Stimulated activated CD4-positive, alpha-beta T cell treated with anti-CD3 and anti-CD28 coated beads, TNF-alpha, amount 100 ng/mL, for 48 hours (primary cell): ENCODE data around the gene SURF4.

ENCODE experiments used
- DNase-seq, 3 donors: peaks; one replicate each; pipeline ENCODE4 v3.0.0-alpha.2; 2020; ENCODE audit warnings: low read depth in 3 of 3

The SURF4 gene

GRCh38 chr9:133375724-133376654, at the start of gene SURF4, which contains the start of gene STKLD1:
Gene SURF4 (minus strand): TSS chr9:133376060. CDS start chr9:133375969, 91 bp downstream.
Gene STKLD1 (plus strand): TSS chr9:133376366. CDS start chr9:133376474, 108 bp downstream.
- peak; percentile 87 to 93 (median 91) for DNase-seq

GRCh38 chr9:133425049-133425632, 49.3 kb upstream of the SURF4 start:
- no peak for DNase-seq

GRCh38 chr9:133424187-133424586, 48.3 kb upstream of the SURF4 start:
- DNase-seq, result no peak

- no peak for DNase-seq
Measured at GRCh38 chr9:133423216-133423615, 47.4 kb upstream of the SURF4 start.

DNA sequence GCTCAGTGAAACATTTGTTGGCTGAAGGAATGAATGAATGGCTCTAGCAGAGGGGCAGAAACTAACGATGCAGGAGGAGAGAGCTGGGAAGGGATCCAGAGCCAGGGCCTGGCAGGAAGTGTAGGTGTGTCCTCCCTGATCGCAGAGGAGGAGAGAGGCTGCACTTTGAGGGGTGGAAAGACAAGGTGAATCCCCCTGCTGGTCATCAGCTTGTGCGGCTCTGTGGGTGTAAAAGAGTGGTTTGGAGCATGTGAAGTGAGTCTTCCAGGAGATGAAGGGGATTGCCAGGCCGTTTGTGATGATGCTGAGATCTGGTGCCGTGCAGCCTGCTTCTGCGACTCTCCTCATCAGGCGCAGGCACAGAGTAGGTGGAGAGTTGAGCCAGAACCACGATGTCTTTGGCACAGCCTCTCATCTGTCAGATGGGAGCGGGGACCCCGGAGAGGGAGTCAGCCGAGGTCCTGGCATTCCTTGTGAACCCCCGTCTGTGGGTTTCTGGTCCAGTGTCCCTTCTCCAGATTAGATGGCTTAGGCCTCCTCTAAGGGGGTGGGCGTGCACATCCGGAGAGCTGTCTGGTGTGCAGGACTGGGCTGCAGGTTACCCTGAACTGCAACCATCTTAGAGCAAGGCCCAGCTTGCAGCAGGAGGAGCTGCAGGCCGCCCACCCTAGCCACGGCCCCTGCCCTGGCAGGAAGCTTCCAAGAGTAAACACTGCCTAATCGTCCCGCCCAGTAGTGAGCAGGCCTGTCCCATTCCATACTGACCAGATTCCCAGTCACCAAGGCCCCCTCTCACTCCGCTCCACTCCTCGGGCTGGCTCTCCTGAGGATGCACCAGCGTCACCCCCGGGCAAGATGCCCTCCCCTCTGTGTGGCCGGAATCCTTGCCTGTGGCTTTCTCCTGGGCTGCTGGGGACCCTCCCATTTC, 46.0 kb upstream of the SURF4 start, which contains the start of gene ADAMTS13:
ADAMTS13 (plus strand) TSS at position 753 of the 928 bp plus-strand sequence; CDS start at position 830, 77 bp downstream.
- DNase-seq, result peak in 2 of 3 donors; percentile 35 to 47

DNA sequence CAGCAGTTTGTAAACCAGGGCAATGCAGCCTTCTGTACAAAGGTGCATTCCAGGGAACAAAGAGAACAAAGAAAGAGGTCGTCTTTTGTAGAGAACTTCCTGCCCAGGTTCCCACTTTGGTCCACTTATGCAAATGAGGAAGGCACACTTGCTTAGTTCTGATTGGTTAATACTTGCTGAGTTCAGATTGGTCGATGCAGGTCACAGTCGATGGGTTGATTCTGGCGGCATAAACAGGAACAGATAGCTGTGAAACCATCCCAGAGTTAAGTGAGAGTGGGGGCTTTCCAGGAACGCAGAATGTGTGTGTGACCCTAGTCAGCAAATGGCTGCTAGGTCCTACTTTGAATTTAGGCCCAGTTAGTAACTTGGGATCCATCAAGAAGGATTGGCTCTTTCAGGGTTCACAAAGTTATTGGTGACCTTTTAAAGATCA, 44.5 kb upstream of the SURF4 start:
- DNase-seq, result no peak

DNA sequence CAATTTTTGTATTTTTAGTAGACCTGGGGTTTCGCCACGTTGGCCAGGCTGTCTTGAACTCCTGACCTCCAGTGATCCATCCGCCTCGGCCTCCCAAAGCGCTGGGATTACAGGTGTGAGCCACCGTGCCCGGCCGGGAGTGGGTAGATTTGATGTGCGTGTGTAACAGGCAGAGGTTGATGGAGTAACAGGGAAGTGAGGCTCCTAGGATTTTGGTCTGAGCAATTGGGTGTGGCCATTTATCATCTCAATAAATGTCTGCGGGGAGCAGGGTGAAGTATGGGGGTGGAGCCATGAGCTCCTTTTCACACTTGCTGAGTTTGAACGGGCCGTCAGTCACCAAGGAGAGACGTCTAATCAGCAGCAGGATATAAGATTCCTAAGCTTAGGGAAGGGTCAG, 43.1 kb upstream of the SURF4 start:
- DNase-seq, result no peak

- DNase-seq, result peak; percentile 75 to 86 (median 81)
Measured at GRCh38 chr9:133417541-133418461, 41.9 kb upstream of the SURF4 start, which contains the start of gene REXO4. Gene REXO4 (minus strand): TSS chr9:133418010. CDS start chr9:133417844, 166 bp downstream.

DNA sequence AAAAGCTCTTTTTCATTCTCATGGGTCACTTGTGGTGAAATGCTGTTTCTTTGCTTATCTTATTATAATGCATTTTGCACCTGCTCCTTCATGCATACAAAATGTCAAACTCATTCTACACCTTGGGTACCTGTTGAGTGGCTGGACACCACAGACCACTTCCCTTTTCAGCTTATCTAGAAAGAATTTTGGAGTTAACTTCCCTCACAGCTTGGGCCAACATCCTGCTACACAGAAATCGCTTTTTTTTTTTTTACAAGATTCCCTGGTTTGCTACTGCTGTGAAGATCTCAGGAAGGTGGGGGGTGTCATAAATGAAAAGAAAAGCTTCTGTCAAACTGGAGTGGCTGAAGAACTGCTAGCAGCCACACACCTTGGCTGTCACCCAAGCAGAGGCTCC, 39.3 kb upstream of the SURF4 start:
- DNase-seq, result no peak

GRCh38 chr9:133408042-133408441, 32.2 kb upstream of the SURF4 start:
- DNase-seq, result no peak

- peak; percentile 66 to 79 (median 76) for DNase-seq
Measured at GRCh38 chr9:133406480-133407307, 30.8 kb upstream of the SURF4 start.

GRCh38 chr9:133405508-133406438, 29.9 kb upstream of the SURF4 start:
- no peak for DNase-seq

GRCh38 chr9:133404454-133405002, 28.7 kb upstream of the SURF4 start:
- no peak for DNase-seq

DNA sequence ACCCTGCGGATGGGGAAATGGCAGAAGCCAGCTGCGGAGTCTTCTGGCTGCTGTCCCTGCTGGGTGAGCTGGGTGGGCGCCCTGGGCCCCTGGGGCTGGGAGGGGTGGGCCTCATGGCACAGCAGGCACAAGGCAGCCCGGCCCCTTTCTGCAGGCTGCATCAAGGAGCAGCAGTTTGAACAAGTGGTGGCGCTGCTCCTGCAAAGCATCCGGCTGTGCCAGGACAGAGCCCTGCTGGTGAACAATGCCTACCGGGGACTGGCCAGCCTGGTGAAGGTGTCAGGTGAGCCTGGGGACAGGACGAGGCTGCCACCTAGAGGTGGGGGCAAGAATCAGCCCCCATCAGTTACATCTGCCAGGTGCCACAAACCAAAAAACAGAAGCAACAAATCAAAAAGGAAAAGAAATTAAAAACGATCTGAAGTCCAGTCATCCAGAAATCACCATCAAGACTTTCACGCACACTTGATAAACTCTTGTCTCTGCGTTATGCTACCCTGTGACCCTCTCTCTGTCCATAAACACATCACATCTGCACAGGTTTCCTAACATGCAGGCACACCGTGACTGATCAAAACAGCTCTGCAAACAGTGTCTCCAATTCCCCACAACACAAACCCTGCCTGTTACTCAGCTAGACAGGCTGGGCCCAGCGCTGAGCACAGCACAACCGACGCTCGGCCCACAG, 28.1 kb upstream of the SURF4 start:
- peak; percentile 19 to 48 (median 26) for DNase-seq

DNA sequence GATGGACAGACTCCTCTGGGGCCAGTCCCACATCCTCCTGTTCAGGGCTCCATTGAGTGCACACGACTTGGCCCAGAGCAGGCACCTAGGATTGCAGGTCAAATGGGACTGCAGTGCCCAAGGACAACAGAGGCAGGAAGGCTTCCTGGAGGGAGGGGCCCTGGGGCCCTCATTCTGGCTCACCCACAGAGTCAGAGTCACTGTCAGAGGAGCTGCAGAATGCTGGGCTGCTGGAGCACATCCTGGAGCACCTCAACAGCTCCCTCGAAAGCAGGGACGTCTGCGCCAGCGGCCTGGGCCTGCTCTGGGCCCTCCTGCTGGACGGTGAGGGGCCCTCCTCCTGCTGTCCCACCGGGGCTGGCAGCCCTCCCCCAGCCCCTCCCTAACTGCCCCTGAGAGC, 26.8 kb upstream of the SURF4 start:
- DNase-seq, result no peak

- DNase-seq, result no peak
Measured at GRCh38 chr9:133401588-133401987, 25.7 kb upstream of the SURF4 start.

- no peak for DNase-seq
Measured at GRCh38 chr9:133400292-133400691, 24.4 kb upstream of the SURF4 start.
